SH-SY5Y (cell line): ENCODE results near the gene VIP.

Experiments used
- GATA2 ChIP-seq: IDR thresholded peaks from 2 replicates; pipeline ENCODE4 v1.6.1; 2011; ENCODE audit warnings: mild to moderate bottlenecking, low read depth, low read length
- GATA3 ChIP-seq: IDR thresholded peaks from 2 replicates; pipeline ENCODE4 v1.6.1; 2011; ENCODE audit warnings: low read depth, mild to moderate bottlenecking, low read length, moderate library complexity

DNA sequence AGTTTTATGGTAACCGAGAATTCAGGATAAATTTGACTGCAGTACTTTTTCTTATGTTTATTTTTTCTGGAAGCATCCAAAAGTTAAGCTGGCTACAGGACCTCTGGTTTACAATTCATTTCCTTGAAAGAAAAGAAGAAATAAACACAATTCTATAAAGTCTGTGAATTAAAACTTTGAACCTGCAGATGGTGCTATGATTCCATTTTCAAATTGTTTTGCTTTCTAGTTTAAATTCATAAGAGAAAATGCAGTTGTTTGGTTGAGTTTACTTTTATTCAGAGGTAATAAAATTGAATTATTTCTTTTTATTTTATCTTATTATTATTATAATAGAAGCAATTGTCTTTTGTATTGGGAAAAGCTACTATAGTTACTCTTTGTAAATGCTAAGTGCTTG, 1.8 kb upstream of the VIP start:
- TF ChIP-seq GATA3: no peak
- no peak for TF ChIP-seq GATA2
